SHP77 (cell line): Measurements from ENCODE around the gene COL2A1.

Experiments
- DNase-seq, 2 experiments: peaks; one replicate each; lab custom pipeline; 2025; lab: John Stamatoyannopoulos, UW

COL2A1 gene

GRCh38 chr12:47989666-47990065 lies 14.6 kb downstream of the COL2A1 start:
- DNase-seq = no peak

- DNase-seq = no peak
These were observed 15.3 kb downstream of the COL2A1 start for GRCh38 chr12:47989023-47989417.

- DNase-seq = no peak
These were observed 15.9 kb downstream of the COL2A1 start for GRCh38 chr12:47988073-47989022.

GRCh38 chr12:47987411-47988072 lies 16.7 kb downstream of the COL2A1 start:
- no peak for DNase-seq

- no peak for DNase-seq
These were observed 17.4 kb downstream of the COL2A1 start for GRCh38 chr12:47986832-47987231.

- DNase-seq = no peak
These were observed 18.0 kb downstream of the COL2A1 start for GRCh38 chr12:47986291-47986660.

- DNase-seq = no peak
These were observed 18.5 kb downstream of the COL2A1 start for GRCh38 chr12:47985596-47986290.

- DNase-seq = no peak
These were observed 19.9 kb downstream of the COL2A1 start for GRCh38 chr12:47984331-47984801.

GRCh38 chr12:47983541-47984115 lies 20.6 kb downstream of the COL2A1 start:
- DNase-seq = no peak

- DNase-seq = no peak
These were observed 21.5 kb downstream of the COL2A1 start for GRCh38 chr12:47982770-47983169.

GRCh38 chr12:47982311-47982710 lies 22.0 kb downstream of the COL2A1 start:
- DNase-seq = no peak

- no peak for DNase-seq
These were observed 22.6 kb downstream of the COL2A1 start for GRCh38 chr12:47981496-47982260.

- DNase-seq = no peak
These were observed 23.3 kb downstream of the COL2A1 start for GRCh38 chr12:47980779-47981495.

GRCh38 chr12:47980197-47980596 lies 24.1 kb downstream of the COL2A1 start:
- DNase-seq = no peak

- no peak for DNase-seq
These were observed 24.6 kb downstream of the COL2A1 start for GRCh38 chr12:47979686-47980085.

GRCh38 chr12:47979166-47979565 lies 25.1 kb downstream of the COL2A1 start:
- no peak for DNase-seq

- no peak for DNase-seq
These were observed 25.7 kb downstream of the COL2A1 start for GRCh38 chr12:47978598-47978873.

- no peak for DNase-seq
These were observed 26.3 kb downstream of the COL2A1 start for GRCh38 chr12:47977772-47978597.

- no peak for DNase-seq
These were observed 27.1 kb downstream of the COL2A1 start for GRCh38 chr12:47977046-47977771.
